ENCODE measurements around the gene NDUFA8. TPM values are rescaled to one million over a fixed set of nuclear protein-coding genes. Genes with fewer than 3 reads are reported as not detected.

Gene NDUFA8
- total RNA-seq, 1 experiment from 2014 or later, result 70.7 TPM

DNA sequence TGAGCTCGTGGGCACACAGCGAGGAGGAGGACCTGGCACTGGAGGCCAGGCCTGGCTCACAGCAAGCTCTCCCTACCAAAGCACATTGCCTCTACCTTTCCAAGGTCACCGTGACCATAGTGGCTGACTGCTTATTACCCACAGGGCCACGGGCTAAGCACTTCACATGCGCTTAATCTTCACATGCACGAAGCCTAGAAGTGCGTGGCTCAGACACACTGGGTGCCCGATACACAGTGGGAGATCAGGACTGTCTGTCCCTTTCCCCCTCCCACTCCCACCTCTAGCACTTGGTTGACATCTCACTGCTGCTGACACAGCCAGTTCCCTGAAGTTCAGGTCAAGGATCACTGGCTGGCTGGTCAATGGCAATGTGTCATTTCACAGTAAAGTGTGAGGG is 45.6 kb upstream of the NDUFA8 start:
- no peak for DNase-seq (ENCODE audit: low spot score)
- ChIA-PET CTCF (interaction anchor here (0.8 to 1.4 kb wide), 2 partner anchors 9 to 80 kb away, joined by 3 read pairs; no protein-coding TSS in a partner anchor), POLR2A (no interaction called here)
- no peaks in the 10 kb centered on the region for H3K9me3 Mint-ChIP-seq
- no peak overlapping the region for H3K4me3 Mint-ChIP-seq
- peaks cover 20% of the 10 kb centered on the region for H3K4me1 Mint-ChIP-seq
- H3K27ac Mint-ChIP-seq, result no peak overlapping the region
- ATAC-seq, result no peak
- peaks cover 6% of the 10 kb centered on the region for H3K27me3 Mint-ChIP-seq (ENCODE audit: low read depth)
- H3K36me3 Mint-ChIP-seq, result no peaks in the 10 kb centered on the region
- TF ChIP-seq, protein P1, sequence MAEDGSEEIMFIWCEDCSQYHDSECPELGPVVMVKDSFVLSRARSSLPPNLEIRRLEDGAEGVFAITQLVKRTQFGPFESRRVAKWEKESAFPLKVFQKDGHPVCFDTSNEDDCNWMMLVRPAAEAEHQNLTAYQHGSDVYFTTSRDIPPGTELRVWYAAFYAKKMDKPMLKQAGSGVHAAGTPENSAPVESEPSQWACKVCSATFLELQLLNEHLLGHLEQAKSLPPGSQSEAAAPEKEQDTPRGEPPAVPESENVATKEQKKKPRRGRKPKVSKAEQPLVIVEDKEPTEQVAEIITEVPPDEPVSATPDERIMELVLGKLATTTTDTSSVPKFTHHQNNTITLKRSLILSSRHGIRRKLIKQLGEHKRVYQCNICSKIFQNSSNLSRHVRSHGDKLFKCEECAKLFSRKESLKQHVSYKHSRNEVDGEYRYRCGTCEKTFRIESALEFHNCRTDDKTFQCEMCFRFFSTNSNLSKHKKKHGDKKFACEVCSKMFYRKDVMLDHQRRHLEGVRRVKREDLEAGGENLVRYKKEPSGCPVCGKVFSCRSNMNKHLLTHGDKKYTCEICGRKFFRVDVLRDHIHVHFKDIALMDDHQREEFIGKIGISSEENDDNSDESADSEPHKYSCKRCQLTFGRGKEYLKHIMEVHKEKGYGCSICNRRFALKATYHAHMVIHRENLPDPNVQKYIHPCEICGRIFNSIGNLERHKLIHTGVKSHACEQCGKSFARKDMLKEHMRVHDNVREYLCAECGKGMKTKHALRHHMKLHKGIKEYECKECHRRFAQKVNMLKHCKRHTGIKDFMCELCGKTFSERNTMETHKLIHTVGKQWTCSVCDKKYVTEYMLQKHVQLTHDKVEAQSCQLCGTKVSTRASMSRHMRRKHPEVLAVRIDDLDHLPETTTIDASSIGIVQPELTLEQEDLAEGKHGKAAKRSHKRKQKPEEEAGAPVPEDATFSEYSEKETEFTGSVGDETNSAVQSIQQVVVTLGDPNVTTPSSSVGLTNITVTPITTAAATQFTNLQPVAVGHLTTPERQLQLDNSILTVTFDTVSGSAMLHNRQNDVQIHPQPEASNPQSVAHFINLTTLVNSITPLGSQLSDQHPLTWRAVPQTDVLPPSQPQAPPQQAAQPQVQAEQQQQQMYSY (CRISPR knock-in tag; IDR thresholded peaks at IDR 0.05), result no peak
- TF ChIP-seq PRRX2 (CRISPR knock-in tag; IDR thresholded peaks at IDR 0.05), result no peak
- TF ChIP-seq, protein P2, sequence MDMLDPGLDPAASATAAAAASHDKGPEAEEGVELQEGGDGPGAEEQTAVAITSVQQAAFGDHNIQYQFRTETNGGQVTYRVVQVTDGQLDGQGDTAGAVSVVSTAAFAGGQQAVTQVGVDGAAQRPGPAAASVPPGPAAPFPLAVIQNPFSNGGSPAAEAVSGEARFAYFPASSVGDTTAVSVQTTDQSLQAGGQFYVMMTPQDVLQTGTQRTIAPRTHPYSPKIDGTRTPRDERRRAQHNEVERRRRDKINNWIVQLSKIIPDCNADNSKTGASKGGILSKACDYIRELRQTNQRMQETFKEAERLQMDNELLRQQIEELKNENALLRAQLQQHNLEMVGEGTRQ (CRISPR knock-in tag; IDR thresholded peaks at IDR 0.05), result no peak
- no peak for TF ChIP-seq HMGA2 (CRISPR knock-in tag; IDR thresholded peaks at IDR 0.05)
- no peak for TF ChIP-seq ZNF219 (CRISPR knock-in tag; IDR thresholded peaks at IDR 0.05; ENCODE audit: borderline replicate concordance)
- no peak for TF ChIP-seq ZNF281 (CRISPR knock-in tag; IDR thresholded peaks at IDR 0.05)
- no peak for TF ChIP-seq MLX (CRISPR knock-in tag; IDR thresholded peaks at IDR 0.05)
- TF ChIP-seq, protein P3, sequence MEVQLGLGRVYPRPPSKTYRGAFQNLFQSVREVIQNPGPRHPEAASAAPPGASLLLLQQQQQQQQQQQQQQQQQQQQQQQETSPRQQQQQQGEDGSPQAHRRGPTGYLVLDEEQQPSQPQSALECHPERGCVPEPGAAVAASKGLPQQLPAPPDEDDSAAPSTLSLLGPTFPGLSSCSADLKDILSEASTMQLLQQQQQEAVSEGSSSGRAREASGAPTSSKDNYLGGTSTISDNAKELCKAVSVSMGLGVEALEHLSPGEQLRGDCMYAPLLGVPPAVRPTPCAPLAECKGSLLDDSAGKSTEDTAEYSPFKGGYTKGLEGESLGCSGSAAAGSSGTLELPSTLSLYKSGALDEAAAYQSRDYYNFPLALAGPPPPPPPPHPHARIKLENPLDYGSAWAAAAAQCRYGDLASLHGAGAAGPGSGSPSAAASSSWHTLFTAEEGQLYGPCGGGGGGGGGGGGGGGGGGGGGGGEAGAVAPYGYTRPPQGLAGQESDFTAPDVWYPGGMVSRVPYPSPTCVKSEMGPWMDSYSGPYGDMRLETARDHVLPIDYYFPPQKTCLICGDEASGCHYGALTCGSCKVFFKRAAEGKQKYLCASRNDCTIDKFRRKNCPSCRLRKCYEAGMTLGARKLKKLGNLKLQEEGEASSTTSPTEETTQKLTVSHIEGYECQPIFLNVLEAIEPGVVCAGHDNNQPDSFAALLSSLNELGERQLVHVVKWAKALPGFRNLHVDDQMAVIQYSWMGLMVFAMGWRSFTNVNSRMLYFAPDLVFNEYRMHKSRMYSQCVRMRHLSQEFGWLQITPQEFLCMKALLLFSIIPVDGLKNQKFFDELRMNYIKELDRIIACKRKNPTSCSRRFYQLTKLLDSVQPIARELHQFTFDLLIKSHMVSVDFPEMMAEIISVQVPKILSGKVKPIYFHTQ (CRISPR knock-in tag; IDR thresholded peaks at IDR 0.05), result no peak
- TF ChIP-seq ZNF138 (CRISPR knock-in tag; conservative IDR thresholded peaks at IDR 0.05), result no peak
- no peak for TF ChIP-seq ZNF232 (CRISPR knock-in tag; IDR thresholded peaks at IDR 0.05)
- TF ChIP-seq CREB1 (CRISPR knock-in tag; IDR thresholded peaks at IDR 0.05), result no peak
- no peak for TF ChIP-seq NFYB (CRISPR knock-in tag; conservative IDR thresholded peaks at IDR 0.05; ENCODE audit: low read depth)
- TF ChIP-seq ATF2 (CRISPR knock-in tag; IDR thresholded peaks at IDR 0.05; ENCODE audit: borderline replicate concordance, low read depth), result no peak
- no peak for TF ChIP-seq ZNF425 (CRISPR knock-in tag; conservative IDR thresholded peaks at IDR 0.05)
- no peak for TF ChIP-seq ETV6 (CRISPR knock-in tag; IDR thresholded peaks at IDR 0.05)
- TF ChIP-seq EMX1 (CRISPR knock-in tag; IDR thresholded peaks at IDR 0.05), result no peak

Data from WTC11 (cell line).